Rectal smooth muscle tissue (tissue), 1 donor: ENCODE data around the gene ROCK2.

Experiments used
- H3K27ac ChIP-seq: one replicate; pipeline ENCODE4 v1.7.0; 2013; ENCODE audit warnings: low read depth, low read length, inconsistent platforms
- H3K27me3 ChIP-seq: one replicate; pipeline ENCODE4 v1.7.0; 2013; ENCODE audit warnings: low read length; ENCODE audit not compliant: control insufficient read depth, insufficient read depth
- H3K36me3 ChIP-seq: one replicate; pipeline ENCODE4 v1.7.0; 2013; ENCODE audit warnings: low read length; ENCODE audit not compliant: control insufficient read depth, insufficient read depth
- H3K4me1 ChIP-seq: one replicate; pipeline ENCODE4 v1.7.0; 2013; ENCODE audit warnings: low read length; ENCODE audit not compliant: control insufficient read depth, insufficient read depth
- H3K4me3 ChIP-seq: one replicate; pipeline ENCODE4 v1.7.0; 2013; ENCODE audit warnings: low read length
- H3K9ac ChIP-seq: one replicate; pipeline ENCODE4 v1.7.0; 2013; ENCODE audit warnings: low read length

Gene ROCK2

DNA sequence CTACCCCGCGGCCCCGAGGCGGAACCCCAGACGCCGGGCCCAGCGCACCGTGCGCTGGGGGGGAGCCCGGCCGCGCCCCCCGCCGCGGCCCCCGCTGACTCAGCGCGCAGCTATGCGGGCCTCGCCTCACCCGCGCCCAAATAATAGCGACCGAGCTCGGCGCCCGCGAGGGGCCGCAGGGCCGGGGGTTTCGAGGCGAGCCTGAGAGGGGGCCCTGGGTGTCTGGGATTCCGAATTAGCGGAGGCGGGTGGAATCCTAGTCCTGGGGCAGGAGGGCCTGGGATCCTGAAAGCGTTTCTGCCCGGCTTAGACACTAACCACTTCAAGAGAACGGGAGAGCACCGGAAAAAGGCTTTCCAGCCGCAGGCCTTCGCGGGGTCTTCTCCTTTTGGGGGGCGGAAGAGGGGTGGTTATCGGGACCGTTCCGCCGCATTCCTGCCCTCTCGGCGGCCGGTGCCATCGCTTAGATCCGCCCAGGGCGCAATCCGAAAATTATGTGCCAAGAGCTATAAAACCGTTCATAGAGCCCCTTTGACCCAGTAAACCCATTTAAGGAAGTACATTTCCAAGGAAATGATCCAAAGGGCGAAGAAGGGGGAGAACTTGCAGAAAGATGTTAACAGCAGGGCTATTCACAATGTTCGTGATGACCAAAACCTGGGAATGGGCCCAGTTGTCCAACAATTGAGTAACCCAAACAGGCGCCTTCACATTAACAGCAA is 681 bp upstream of the ROCK2 start:
- H3K4me1 ChIP-seq: peaks cover 18% of the 10 kb centered on the region
- H3K27me3 ChIP-seq: no peaks in the 10 kb centered on the region
- H3K36me3 ChIP-seq: no peaks in the 10 kb centered on the region
- peak overlapping the region; percentile 95 for H3K27ac ChIP-seq
- H3K9ac ChIP-seq: peak overlapping the region; percentile 57
- H3K4me3 ChIP-seq: peak overlapping the region; percentile 84

- Histone ChIP-seq H3K9ac (peak overlapping the region; percentile 53), H3K27ac (peak overlapping the region; percentile 95), H3K27me3 (no peaks in the 10 kb centered on the region), H3K36me3 (no peaks in the 10 kb centered on the region), H3K4me1 (peaks cover 20% of the 10 kb centered on the region), H3K4me3 (peak overlapping the region; percentile 84)
Observed at GRCh38 chr2:11343650-11344341, 640 bp downstream of the ROCK2 start.

GRCh38 chr2:11343368-11343649 is 1.1 kb downstream of the ROCK2 start:
- H3K4me1 ChIP-seq: peaks cover 20% of the 10 kb centered on the region
- peak overlapping the region; percentile 95 for H3K27ac ChIP-seq
- no peaks in the 10 kb centered on the region for H3K27me3 ChIP-seq
- peak overlapping the region; percentile 53 for H3K9ac ChIP-seq
- H3K4me3 ChIP-seq: peak overlapping the region; percentile 84
- no peaks in the 10 kb centered on the region for H3K36me3 ChIP-seq

DNA sequence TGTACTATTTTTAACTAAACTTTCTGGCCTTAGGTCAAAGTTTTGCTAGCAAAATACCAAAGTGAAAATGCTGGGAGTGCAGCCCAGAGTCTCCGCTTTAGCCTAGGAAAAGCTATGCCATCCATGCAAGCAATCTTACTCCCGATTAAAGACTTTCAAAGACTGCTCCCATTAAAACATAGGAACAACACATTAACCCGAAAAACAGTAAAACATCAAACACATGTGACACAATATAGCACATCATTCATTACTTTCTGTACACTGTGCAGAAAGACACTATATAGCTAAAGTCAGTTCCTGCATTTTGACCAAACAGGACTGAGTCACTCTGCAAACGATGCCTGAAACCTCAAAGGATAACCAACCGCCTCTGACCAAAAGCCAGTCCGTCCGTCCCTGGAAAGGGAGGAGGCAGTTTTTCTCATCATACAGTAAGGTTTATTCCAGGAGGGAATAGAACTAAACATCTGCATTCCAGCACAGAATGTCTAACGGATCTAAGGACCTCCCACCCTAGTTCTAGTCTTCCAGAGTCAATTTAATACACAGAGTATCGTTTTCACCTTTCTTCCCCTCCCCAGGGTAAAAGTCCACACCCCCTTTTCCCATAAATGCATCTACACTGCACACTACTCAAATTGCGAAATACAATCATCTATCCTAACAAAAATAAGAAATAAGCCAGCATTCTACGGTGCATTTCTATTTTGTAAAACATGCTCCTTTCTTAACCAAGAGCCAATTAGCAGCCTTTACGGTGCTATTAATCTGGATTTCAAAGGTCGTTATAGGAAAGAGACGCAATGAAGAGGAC is 1.7 kb downstream of the ROCK2 start:
- H3K9ac ChIP-seq: no peak overlapping the region

GRCh38 chr2:11340717-11341116 is 3.7 kb downstream of the ROCK2 start:
- Histone ChIP-seq H3K4me3 (no peak overlapping the region), H3K27me3 (no peaks in the 10 kb centered on the region), H3K36me3 (no peaks in the 10 kb centered on the region), H3K9ac (no peak overlapping the region), H3K27ac (no peak overlapping the region), H3K4me1 (peaks cover 17% of the 10 kb centered on the region)

More for the DNA sequence above, 1.7 kb downstream of the ROCK2 start:
- H3K27ac ChIP-seq: peak overlapping the region; percentile 95
- peak overlapping the region; percentile 84 for H3K4me3 ChIP-seq
- H3K4me1 ChIP-seq: peaks cover 20% of the 10 kb centered on the region
- no peaks in the 10 kb centered on the region for H3K36me3 ChIP-seq
- no peaks in the 10 kb centered on the region for H3K27me3 ChIP-seq

- Histone ChIP-seq H3K27me3 (no peaks in the 10 kb centered on the region), H3K9ac (no peak overlapping the region), H3K36me3 (no peaks in the 10 kb centered on the region), H3K4me1 (peaks cover 13% of the 10 kb centered on the region), H3K4me3 (no peak overlapping the region), H3K27ac (no peak overlapping the region)
Observed at GRCh38 chr2:11339508-11340083, 4.8 kb downstream of the ROCK2 start.

DNA sequence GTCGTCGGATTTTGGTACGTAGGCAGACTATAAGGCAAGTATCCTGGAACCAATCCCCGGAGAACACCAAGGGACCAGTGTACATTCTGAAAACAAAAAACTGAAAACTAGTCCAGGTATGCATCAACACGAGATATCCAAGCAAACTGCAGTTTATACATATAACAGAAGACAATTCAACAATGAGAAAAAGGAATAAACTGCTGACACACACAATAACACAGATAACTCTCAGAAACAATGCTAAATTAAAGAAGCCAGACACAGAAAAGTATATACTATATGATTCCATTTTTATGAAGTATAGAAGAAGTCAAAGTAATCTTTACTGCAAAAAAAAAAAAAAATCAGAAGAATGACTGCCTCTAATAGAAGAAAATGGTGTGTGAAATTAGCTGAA is 5.9 kb downstream of the ROCK2 start:
- Histone ChIP-seq H3K9ac (no peak overlapping the region), H3K27ac (no peak overlapping the region), H3K4me3 (no peak overlapping the region), H3K36me3 (no peaks in the 10 kb centered on the region), H3K4me1 (peaks cover 13% of the 10 kb centered on the region), H3K27me3 (no peaks in the 10 kb centered on the region)

- H3K27ac ChIP-seq: no peak overlapping the region
- peaks cover 13% of the 10 kb centered on the region for H3K4me1 ChIP-seq
- no peaks in the 10 kb centered on the region for H3K36me3 ChIP-seq
- no peak overlapping the region for H3K9ac ChIP-seq
- H3K27me3 ChIP-seq: no peaks in the 10 kb centered on the region
- no peak overlapping the region for H3K4me3 ChIP-seq
Observed at GRCh38 chr2:11337909-11338308, 6.5 kb downstream of the ROCK2 start.

- no peaks in the 10 kb centered on the region for H3K36me3 ChIP-seq
- H3K4me1 ChIP-seq: peaks cover 5% of the 10 kb centered on the region
- no peak overlapping the region for H3K27ac ChIP-seq
- no peak overlapping the region for H3K4me3 ChIP-seq
- no peak overlapping the region for H3K9ac ChIP-seq
- H3K27me3 ChIP-seq: no peaks in the 10 kb centered on the region
Observed at GRCh38 chr2:11336189-11336588, 8.2 kb downstream of the ROCK2 start.

DNA sequence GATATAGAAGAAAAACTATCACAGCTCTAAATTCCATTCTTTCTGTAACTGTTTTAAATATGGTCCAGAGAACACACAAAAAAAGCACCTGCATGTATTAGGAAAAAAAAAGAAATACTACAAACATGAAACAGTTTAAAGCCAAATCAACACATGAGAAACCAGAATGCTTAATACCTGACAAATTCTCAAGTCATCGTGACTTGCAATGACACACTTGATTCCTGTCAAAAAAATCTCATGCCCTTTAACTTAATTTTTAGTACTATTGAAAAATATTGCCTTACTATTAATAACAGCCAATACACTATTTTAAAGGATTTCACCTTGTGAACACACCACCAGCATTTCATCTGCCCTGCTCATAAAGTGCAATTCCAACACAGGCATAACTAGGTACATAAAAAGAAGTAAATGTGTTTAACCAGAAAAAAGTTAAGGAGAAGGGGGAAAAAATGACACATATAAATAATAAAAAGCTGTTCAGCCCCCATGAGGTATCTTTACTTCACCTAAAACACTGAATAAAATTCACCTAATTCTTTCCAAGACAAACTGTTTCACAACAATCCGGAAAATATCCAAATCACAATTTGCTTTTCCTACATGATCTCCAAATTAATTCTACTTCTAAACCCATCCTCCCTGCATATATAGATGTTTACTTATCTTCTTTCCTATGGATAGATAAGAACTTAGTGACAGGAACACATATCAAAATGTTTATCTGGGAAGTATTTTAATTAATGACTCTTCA is 10.8 kb downstream of the ROCK2 start:
- no peak overlapping the region for H3K9ac ChIP-seq
- H3K27me3 ChIP-seq: no peaks in the 10 kb centered on the region
- H3K4me3 ChIP-seq: no peak overlapping the region
- no peaks in the 10 kb centered on the region for H3K36me3 ChIP-seq
- no peaks in the 10 kb centered on the region for H3K4me1 ChIP-seq
- H3K27ac ChIP-seq: no peak overlapping the region

DNA sequence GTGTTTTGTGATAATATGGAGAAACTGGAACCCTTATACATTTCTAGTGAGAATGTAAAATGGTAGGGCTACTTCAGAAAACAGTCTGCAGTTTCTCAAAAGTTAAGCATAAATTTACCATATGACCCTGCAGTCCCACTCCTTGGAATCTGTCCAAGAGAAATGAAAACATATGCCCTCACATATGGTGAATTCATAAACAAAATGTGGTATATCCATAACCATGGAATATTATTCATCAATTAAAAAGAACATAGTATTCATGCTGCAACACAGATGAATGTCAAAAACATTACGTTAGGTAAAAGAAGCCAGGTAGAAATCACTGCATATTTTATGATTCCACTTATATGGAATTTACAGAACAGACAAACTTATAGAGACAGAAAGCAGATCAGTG is 11.8 kb downstream of the ROCK2 start:
- Histone ChIP-seq H3K27me3 (no peaks in the 10 kb centered on the region), H3K36me3 (no peaks in the 10 kb centered on the region), H3K27ac (no peak overlapping the region), H3K9ac (no peak overlapping the region), H3K4me1 (no peaks in the 10 kb centered on the region), H3K4me3 (no peak overlapping the region)
